ENCODE results near the gene SLC24A1.
"Not testable (repeated sequence)": the region's sequence is repeated elsewhere in the genome, so short reads cannot be mapped to it uniquely, and the experiment has no call there.

Gene SLC24A1

DNA sequence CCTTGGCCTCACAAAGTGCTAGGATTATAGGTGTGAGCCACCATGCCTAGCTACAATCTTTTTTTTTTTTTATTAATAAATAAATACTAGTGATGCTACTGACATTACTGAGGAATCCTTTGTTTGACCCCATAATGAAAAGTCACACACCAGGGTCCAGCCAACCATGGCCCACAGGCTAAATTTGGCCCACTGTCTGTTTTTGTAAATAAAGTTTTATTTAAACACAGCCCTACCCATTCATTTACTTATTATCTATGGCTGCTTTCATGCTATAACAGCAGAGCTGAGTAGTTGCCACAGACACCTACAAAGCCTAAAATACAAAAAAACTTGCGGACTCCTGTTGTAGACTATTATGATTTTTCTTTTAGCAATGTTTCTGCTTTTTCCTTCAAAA is 18.2 kb upstream of the SLC24A1 start:
- TF ChIP-seq, protein P1, sequence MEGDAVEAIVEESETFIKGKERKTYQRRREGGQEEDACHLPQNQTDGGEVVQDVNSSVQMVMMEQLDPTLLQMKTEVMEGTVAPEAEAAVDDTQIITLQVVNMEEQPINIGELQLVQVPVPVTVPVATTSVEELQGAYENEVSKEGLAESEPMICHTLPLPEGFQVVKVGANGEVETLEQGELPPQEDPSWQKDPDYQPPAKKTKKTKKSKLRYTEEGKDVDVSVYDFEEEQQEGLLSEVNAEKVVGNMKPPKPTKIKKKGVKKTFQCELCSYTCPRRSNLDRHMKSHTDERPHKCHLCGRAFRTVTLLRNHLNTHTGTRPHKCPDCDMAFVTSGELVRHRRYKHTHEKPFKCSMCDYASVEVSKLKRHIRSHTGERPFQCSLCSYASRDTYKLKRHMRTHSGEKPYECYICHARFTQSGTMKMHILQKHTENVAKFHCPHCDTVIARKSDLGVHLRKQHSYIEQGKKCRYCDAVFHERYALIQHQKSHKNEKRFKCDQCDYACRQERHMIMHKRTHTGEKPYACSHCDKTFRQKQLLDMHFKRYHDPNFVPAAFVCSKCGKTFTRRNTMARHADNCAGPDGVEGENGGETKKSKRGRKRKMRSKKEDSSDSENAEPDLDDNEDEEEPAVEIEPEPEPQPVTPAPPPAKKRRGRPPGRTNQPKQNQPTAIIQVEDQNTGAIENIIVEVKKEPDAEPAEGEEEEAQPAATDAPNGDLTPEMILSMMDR (IDR thresholded peaks at IDR 0.05; ENCODE audit: low read depth, low read length): no peak
- H3K4me3 ChIP-seq (ENCODE audit: low read depth, low read length): no peak overlapping the region

DNA sequence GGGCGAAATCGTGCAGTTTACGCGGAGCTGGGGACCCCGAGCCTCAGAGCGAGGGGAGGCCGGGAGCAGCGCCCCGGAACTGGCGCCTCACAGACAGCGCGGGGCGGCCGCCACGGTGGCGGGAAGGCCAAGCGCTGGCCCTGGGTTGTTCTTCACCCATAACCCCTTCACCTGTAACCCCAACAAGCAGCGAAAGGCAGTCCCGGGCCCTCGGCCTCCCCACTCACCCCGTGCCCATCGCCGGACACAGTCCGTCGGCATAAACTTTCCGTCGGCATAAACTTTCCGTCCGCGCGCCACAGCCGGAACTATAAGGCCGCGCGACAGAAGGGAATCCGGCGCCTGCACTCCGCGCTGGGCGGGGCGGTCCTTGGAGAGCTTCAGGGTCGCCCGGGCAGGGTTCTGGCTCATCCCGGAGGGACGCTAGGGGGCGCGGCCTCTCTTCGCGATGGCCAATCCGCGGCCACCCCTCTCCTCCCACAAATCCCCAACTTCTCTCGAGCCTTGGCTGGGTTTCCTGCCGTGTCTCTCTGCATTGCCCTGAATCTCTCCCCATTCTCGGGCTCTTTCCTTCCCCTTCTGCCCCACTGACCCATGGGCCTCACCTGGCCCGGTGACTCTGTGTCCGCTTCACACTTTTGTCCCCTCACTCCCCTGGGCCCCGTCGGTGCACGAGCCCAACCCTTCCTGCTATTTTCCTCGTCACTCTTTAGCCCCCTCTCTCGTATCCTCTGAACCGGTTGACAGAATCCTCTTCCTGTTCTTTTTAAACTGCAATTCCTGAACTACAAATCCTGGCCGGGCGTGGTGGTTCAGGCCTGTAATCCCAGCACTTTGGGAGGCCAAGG is 10.6 kb upstream of the SLC24A1 start, which contains the start of gene INTS14:
INTS14 (minus strand) TSS at position 261 of the 848 bp plus-strand sequence. CDS start 3,751 bp downstream, outside the sequence.
- H3K4me3 ChIP-seq (ENCODE audit: low read depth, low read length): peak within 1 kb of the TSS; percentile 88
- TF ChIP-seq, protein P1 (IDR thresholded peaks at IDR 0.05; ENCODE audit: low read depth, low read length): 0 out of 2 replicates have a peak, but pooled peaks have one; percentile 11

DNA sequence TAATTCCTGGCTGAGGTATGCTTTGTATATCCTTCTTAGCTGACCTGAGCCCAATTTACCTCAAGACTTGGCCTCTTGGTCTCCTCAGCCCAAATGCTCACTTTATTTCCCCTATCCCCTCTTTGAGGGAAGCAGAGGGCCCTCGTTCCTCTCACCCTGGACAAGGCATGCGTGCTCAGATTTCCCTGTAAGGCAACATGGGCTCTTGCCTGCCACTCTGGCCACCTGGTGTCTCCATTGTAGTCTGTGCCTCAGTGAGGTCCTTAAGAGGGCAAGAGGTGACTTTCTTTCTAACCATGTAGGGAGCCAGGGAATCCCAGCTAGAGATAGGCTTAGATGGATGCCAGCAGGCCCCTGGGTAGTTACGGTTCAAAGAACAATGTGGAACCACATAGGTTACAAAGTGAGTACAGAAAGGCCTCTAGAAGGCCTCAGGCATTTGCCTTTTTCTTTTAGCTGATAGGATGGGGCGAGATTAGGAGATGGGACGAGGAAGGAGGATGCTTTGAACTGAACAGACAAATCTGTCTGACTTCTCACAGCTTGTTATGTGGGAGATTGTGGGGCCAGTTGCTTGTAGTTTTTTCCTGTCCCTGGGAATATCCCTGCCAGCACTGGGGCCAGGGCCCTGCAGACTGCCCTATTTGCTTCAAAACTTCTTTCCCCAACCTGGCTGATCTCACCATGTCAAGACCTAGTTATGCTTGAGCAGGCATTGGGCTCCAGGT is 9.7 kb upstream of the SLC24A1 start:
- H3K4me3 ChIP-seq (ENCODE audit: low read depth, low read length): peak overlapping the region; percentile 88
- TF ChIP-seq, protein P1 (IDR thresholded peaks at IDR 0.05; ENCODE audit: low read depth, low read length): no peak

DNA sequence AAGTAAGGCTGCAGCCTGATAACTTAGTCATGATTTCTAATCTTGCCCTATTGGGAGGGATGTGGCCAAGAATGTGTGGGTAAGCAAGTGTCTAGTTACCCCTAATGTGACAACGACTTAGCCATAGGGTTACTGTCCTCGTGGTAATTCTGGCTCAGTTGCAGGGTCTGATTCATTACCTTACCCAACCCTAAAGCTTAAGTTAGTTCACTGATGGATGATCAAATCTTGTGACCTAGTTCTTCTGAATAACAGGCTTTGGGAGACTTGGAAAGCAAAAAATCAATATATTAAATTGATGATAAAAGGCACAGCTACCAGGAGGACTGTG is 9.2 kb upstream of the SLC24A1 start:
- TF ChIP-seq, protein P1 (IDR thresholded peaks at IDR 0.05; ENCODE audit: low read depth, low read length): no peak

DNA sequence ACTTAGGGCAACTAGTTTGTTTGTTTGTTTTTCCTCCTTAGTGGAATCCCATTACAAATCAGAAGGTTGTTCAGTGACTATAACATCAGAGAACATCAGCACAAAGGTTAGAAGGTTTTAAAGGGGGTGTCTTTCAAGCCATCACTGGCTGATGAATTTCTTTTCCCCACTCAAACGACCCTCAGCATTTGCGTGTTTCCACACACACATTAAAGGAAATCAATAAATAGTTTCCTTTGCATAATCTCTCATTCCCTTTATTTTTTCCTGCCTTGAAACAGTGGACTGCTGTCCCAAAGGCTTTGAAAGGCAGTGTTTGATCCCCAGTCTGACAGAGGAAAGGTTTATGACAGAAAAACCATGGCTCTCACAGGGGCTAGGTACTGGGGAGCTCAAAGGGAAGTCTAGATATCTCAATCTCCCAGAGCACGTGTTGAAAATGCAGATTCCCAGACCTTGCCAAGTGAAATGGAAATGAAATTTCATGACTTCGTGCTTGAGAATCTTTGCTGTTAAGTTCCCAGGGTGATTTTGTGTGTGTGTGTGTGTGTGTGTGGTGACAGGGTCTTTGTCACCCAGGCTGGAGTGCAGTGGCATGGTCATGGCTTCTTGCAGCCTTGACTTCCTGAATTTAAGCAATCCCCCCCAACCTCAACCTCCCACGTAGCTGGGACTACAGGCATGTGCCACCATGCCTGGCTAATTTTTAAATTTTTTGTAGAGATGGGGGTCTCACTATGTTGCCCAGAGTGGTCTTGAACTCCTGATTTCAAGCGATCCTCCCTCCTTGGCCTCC is 8.6 kb upstream of the SLC24A1 start:
- TF ChIP-seq, protein P1 (IDR thresholded peaks at IDR 0.05; ENCODE audit: low read depth, low read length): no peak
- H3K4me3 ChIP-seq (ENCODE audit: low read depth, low read length): no peak overlapping the region

More for the DNA sequence above, 9.2 kb upstream of the SLC24A1 start:
- H3K4me3 ChIP-seq (ENCODE audit: low read depth, low read length): no peak overlapping the region

DNA sequence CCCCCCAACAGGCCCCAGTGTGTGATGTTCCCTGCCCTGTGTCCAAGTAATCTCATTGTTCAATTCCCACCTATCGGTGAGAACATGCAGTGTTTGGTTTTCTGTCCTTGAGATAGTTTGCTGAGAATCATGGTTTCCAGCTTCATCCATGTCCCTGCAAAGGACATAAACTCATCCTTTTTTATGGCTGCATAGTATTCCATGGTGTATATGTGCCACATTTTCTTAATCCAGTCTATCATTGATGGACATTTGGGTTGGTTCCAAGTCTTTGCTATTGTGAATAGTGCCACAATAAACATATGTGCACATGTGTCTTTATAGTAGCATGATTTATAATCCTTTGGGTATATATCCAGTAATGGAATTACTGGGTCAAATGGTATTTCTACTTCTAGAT is 5.9 kb upstream of the SLC24A1 start:
- not testable (repeated sequence) for H3K4me3 ChIP-seq (ENCODE audit: low read depth, low read length)

DNA sequence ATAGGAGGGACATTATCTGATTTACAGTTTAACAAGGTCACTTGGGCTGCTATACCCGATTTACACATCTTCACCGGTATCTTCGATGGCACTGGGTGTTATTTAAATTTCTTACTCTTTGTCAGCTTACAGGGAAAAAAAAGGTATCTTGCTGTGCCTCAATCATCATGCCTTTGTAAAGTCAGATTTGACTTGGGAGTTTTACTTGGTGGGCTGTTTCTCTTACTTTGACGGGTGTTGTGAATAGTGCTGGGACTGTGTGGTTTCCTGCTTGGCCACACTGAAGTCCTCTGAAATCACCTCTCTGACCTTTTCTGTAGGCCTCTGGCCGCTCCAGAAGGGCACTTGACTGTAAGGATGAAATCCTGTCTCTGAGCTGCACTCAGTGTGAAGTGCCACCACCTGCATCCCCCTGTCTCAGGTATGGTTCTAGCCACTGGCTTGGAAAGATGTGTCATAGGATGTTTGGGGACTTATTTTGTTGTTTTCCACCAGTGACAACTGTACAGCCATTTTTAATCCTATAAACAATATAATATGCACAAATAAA is 3.1 kb upstream of the SLC24A1 start:
- no peak overlapping the region for H3K4me3 ChIP-seq (ENCODE audit: low read depth, low read length)
- TF ChIP-seq, protein P1 (IDR thresholded peaks at IDR 0.05; ENCODE audit: low read depth, low read length): no peak
